Effector memory CD8-positive, alpha-beta T cell (primary cell): ENCODE results near the gene OR13C2.

Source experiments
- ATAC-seq: fragments of 150-1000 bp; cut with Tn5 transposase; replicated peaks from 2 replicates; pipeline ENCODE4 v1.10.0; 2021; ENCODE audit warnings: mild to moderate bottlenecking, moderate library complexity
- DNase-seq, 3 experiments: peaks; one replicate each; pipeline ENCODE4 v3.0.0; 2021
- H3K27ac Mint-ChIP-seq, 2 donors: one replicate each; pipeline ENCODE4 v1.8.0; 2022; ENCODE audit warnings: mild to moderate bottlenecking in 2 of 2, mixed read lengths in 2 of 2, moderate library complexity in 2 of 2
- H3K27me3 Mint-ChIP-seq, 2 donors: one replicate each; pipeline ENCODE4 v1.8.0; 2022; ENCODE audit warnings: mixed read lengths in 2 of 2
- H3K36me3 Mint-ChIP-seq: one replicate; pipeline ENCODE4 v1.8.0; 2022; ENCODE audit warnings: mild to moderate bottlenecking, moderate library complexity, mixed read lengths; ENCODE audit not compliant: insufficient read depth
- H3K4me1 Mint-ChIP-seq, 2 donors: one replicate each; pipeline ENCODE4 v1.8.0; 2022; ENCODE audit warnings: low read depth in 2 of 2, mixed read lengths in 2 of 2
- H3K4me3 Mint-ChIP-seq, 2 donors: one replicate each; pipeline ENCODE4 v1.8.0; 2022; ENCODE audit warnings: mild to moderate bottlenecking in 2 of 2, mixed read lengths in 2 of 2, moderate library complexity in 2 of 2
- H3K9me3 Mint-ChIP-seq, 2 donors: one replicate each; pipeline ENCODE4 v1.8.0; 2022; ENCODE audit warnings: mixed read lengths in 2 of 2

OR13C2 gene

GRCh38 chr9:104580562-104580961 lies 24.9 kb downstream of the OR13C2 start:
- Mint-ChIP-seq H3K4me3 (no peak overlapping the region), H3K27me3 (no peaks in the 10 kb centered on the region), H3K4me1 (no peaks in the 10 kb centered on the region), H3K36me3 (no peaks in the 10 kb centered on the region), H3K9me3 (peaks cover 0 to 2% of the 10 kb centered on the region in 2 donors), H3K27ac (no peak overlapping the region)
- ATAC-seq (no peak), DNase-seq (no peak)

DNA sequence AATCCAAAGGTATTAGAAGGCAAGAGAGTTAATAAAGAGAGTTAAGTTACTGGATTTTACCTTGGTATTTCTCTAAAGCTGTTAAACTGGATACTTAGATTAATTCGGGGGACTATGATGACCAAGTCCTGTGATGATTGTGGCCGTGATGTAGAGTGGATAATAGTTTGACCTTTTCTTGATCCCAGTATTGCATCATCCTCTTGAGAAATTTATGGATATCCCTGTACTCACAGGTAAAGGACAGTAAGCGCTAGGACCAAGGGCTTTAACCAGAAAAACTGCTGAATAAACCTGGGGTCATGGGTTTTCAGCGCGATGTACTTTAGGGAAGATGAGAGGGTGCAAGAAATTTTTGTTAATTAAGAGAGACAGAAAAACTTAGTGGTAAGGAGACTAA lies 28.2 kb downstream of the OR13C2 start:
- Mint-ChIP-seq H3K27me3 (no peaks in the 10 kb centered on the region), H3K27ac (no peak overlapping the region), H3K4me1 (no peaks in the 10 kb centered on the region), H3K9me3 (peaks cover 0 to 2% of the 10 kb centered on the region in 2 donors), H3K4me3 (no peak overlapping the region), H3K36me3 (no peaks in the 10 kb centered on the region)
- ATAC-seq (no peak), DNase-seq (no peak)

DNA sequence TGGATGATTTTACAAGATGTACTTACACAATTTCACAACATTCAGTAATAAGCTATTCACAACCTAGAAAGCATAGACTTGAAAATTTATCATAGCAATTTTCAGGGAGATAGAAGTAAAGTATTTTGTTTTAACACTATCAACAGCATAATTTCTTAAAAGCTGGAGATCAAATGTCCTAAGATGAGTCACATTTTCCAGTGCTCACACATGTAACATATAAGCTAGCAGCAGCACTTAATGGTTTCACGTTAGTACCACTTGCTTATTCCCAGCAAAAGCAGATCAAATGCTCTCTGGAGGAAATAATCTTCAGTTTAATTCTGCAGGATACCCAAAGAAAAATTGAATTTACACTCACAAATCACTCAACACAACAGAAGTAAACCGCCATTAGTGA lies 30.0 kb downstream of the OR13C2 start:
- no peak overlapping the region for H3K4me3 Mint-ChIP-seq
- no peak overlapping the region for H3K27ac Mint-ChIP-seq
- no peaks in the 10 kb centered on the region for H3K27me3 Mint-ChIP-seq
- no peaks in the 10 kb centered on the region for H3K9me3 Mint-ChIP-seq
- no peaks in the 10 kb centered on the region for H3K4me1 Mint-ChIP-seq
- DNase-seq (no peak), ATAC-seq (no peak)
- no peaks in the 10 kb centered on the region for H3K36me3 Mint-ChIP-seq

GRCh38 chr9:104572612-104573011 lies 32.8 kb downstream of the OR13C2 start:
- no peaks in the 10 kb centered on the region for H3K4me1 Mint-ChIP-seq
- no peak for DNase-seq
- no peaks in the 10 kb centered on the region for H3K36me3 Mint-ChIP-seq
- H3K27ac Mint-ChIP-seq = no peak overlapping the region
- peaks cover 0 to 7% of the 10 kb centered on the region in 2 donors for H3K9me3 Mint-ChIP-seq
- no peaks in the 10 kb centered on the region for H3K27me3 Mint-ChIP-seq
- no peak for ATAC-seq
- H3K4me3 Mint-ChIP-seq = no peak overlapping the region

DNA sequence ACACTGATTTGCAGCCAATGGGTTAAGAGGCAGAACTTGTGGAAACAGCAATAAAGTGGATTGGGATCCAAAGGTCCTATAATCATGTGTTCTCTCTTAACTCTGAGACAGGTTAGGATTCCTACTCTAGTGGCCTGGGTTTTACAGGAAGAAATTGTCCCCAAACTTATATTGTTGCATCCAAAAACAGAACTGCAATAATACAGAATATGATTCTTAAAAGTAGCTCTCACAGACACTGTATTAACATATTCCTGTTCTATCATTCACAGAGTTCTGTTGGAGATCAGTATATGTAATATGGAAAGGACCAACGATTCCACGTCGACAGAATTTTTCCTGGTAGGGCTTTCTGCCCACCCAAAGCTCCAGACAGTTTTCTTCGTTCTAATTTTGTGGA lies 36.6 kb downstream of the OR13C2 start, which contains the start of gene OR13C8:
Gene OR13C8 (plus strand): TSS at position 301 of the 400 bp plus-strand sequence. CDS start 0 bp downstream, at position 301.
- H3K27ac Mint-ChIP-seq = no peak within 1 kb of the TSS
- H3K4me3 Mint-ChIP-seq = no peak within 1 kb of the TSS
- no peak for DNase-seq
- no peaks in the 10 kb centered on the region for H3K36me3 Mint-ChIP-seq
- no peaks in the 10 kb centered on the region for H3K27me3 Mint-ChIP-seq
- no peak for ATAC-seq
- peaks cover 3 to 7% of the 10 kb centered on the region in 2 donors for H3K9me3 Mint-ChIP-seq
- H3K4me1 Mint-ChIP-seq = no peaks in the 10 kb centered on the region

- no peaks in the 10 kb centered on the region for H3K27me3 Mint-ChIP-seq
- no peak for ATAC-seq
- H3K36me3 Mint-ChIP-seq = no peaks in the 10 kb centered on the region
- H3K9me3 Mint-ChIP-seq = peaks cover 4 to 6% of the 10 kb centered on the region in 2 donors
- H3K4me3 Mint-ChIP-seq = no peak overlapping the region
- no peaks in the 10 kb centered on the region for H3K4me1 Mint-ChIP-seq
- no peak for DNase-seq
- no peak overlapping the region for H3K27ac Mint-ChIP-seq
These were observed 41.1 kb downstream of the OR13C2 start for GRCh38 chr9:104564358-104564757.

DNA sequence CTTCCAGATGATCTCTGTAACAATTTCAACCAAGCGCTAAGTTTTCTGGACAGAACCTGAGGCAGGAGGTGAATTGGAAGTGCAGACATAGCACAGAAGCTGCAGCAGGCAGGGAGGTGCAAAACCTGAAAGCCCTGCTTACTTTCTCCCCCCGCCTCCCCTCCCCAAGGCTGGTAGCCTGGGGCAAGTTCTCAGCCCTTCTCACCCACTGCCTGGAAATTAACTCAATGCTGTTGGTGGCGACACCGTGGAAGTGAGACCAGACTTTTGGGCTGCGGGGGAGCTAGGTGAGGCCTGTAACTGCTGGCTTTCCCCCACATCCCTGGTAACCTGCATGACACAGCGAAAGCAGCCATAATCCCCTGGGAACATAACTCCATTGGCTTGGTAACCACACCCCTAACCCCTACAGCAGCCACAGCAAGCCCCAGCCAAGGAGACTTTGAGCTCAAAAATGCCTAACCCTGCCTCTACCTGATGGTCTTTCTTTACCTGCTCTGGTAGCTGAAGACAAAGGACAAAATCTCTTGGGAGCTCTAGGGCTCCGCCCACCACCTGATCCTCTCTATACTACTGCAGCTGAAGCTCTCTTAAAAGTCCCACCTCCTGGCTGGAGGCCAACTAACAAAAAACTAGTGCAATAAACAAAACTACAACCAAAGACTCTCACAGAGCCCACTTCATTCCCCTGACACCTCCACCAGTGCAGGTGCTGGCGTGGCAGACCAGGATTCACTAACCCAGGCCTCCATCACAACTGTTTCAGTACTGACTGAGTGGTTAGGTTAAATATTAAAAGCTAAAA lies 48.4 kb downstream of the OR13C2 start:
- Mint-ChIP-seq H3K9me3 (peaks cover 7 to 16% of the 10 kb centered on the region in 2 donors), H3K27me3 (no peaks in the 10 kb centered on the region), H3K4me3 (no peak overlapping the region), H3K4me1 (no peaks in the 10 kb centered on the region), H3K36me3 (no peaks in the 10 kb centered on the region), H3K27ac (no peak overlapping the region)
- DNase-seq (no peak), ATAC-seq (no peak)

GRCh38 chr9:104555521-104555920 lies 49.9 kb downstream of the OR13C2 start:
- no peak for ATAC-seq
- Mint-ChIP-seq H3K9me3 (peaks cover 7 to 13% of the 10 kb centered on the region in 2 donors), H3K4me3 (no peak overlapping the region), H3K4me1 (no peaks in the 10 kb centered on the region), H3K27me3 (no peaks in the 10 kb centered on the region), H3K27ac (no peak overlapping the region), H3K36me3 (no peaks in the 10 kb centered on the region)
- no peak for DNase-seq
